Activated naive CD8-positive, alpha-beta T cell treated with anti-CD3 and anti-CD28 coated beads, Interleukin-2, amount 50 U/mL, for 24 hours (primary cell): Measurements from ENCODE around the gene MAT2A.

Experiments used
- ATAC-seq: fragments of 150-1000 bp; cut with Tn5 transposase; one replicate; pipeline ENCODE4 v1.10.0; 2021
- DNase-seq: peaks from one replicate; pipeline ENCODE4 v3.0.0; 2021
- H3K27ac Mint-ChIP-seq: one replicate; pipeline ENCODE4 v1.8.0; 2021; ENCODE audit warnings: mild to moderate bottlenecking, mixed read lengths
- H3K27me3 Mint-ChIP-seq: one replicate; pipeline ENCODE4 v1.8.0; 2021; ENCODE audit warnings: mixed read lengths
- H3K36me3 Mint-ChIP-seq: one replicate; pipeline ENCODE4 v1.8.0; 2021; ENCODE audit warnings: low read depth, mixed read lengths
- H3K4me1 Mint-ChIP-seq: one replicate; pipeline ENCODE4 v1.8.0; 2021; ENCODE audit warnings: mixed read lengths
- H3K4me3 Mint-ChIP-seq: one replicate; pipeline ENCODE4 v1.8.0; 2021; ENCODE audit warnings: mild to moderate bottlenecking, moderate library complexity, mixed read lengths
- H3K9me3 Mint-ChIP-seq: one replicate; pipeline ENCODE4 v1.8.0; 2021; ENCODE audit warnings: mixed read lengths

Gene MAT2A

GRCh38 chr2:85577063-85577385 lies 38.1 kb downstream of the MAT2A start:
- peaks cover 20% of the 10 kb centered on the region for H3K4me1 Mint-ChIP-seq

DNA sequence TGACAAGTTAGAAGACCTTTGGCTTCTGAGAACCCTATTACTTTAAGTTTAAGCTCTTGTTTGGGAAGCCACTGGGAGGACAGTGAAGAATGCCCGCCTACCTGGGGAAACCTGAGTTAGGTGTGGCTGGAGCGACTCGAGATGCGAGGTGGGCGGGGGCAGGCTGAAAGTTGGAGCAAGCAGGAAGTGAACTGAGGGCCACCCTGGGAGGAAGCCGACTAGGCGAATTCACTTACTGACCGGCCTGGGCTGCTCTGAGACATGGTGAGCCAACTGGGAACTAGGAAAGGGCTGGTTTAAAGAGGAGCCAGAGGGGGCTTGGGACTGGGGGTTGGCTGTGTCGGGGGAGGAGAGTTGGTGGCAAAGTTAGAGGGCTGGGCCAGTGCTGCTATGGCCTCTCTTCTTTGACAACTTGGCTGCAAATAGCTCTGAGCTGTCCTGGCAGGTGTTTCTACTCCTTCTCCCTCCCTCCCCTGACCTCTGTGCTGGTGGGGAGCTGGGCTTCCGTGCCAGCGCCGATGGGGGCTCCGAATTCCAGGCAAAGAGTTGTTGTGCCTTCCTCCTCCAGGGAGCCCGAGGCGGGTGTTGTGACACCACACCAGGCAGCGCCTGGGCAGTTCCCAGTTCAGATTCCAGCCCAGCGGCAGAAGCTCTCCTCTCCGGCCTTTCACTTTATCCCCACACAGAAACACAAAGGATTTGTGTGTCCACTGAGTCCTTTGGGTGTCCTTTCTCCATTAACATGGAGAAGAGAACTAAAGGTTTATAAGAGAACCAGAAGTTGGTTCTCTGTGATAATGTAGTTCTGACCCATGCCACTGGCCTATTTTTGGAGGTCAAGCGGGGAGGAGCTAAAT lies 38.6 kb downstream of the MAT2A start, which contains the start of gene VAMP8:
TSS of gene VAMP8 (plus strand) at position 201 of the 857 bp plus-strand sequence. CDS start at position 262, 61 bp downstream.
- Mint-ChIP-seq H3K4me3 (peak within 1 kb of the TSS; percentile 94), H3K4me1 (peaks cover 22% of the 10 kb centered on the region), H3K36me3 (peaks cover 6% of the 10 kb centered on the region), H3K27me3 (no peaks in the 10 kb centered on the region), H3K27ac (peak within 1 kb of the TSS; percentile 85), H3K9me3 (no peaks in the 10 kb centered on the region)
- DNase-seq, result peak; percentile 73
- peak; percentile 81 for ATAC-seq

More at GRCh38 chr2:85577063-85577385, 38.1 kb downstream of the MAT2A start:
- H3K36me3 Mint-ChIP-seq, result peaks cover 6% of the 10 kb centered on the region
- ATAC-seq (no peak), DNase-seq (no peak)
- peak overlapping the region; percentile 85 for H3K27ac Mint-ChIP-seq
- H3K9me3 Mint-ChIP-seq, result no peaks in the 10 kb centered on the region
- peak overlapping the region; percentile 94 for H3K4me3 Mint-ChIP-seq
- no peaks in the 10 kb centered on the region for H3K27me3 Mint-ChIP-seq

- DNase-seq, result peak; percentile 37
- no peaks in the 10 kb centered on the region for H3K27me3 Mint-ChIP-seq
- peak overlapping the region; percentile 94 for H3K4me3 Mint-ChIP-seq
- H3K36me3 Mint-ChIP-seq, result peaks cover 8% of the 10 kb centered on the region
- H3K9me3 Mint-ChIP-seq, result no peaks in the 10 kb centered on the region
- H3K27ac Mint-ChIP-seq, result peak overlapping the region; percentile 85
- ATAC-seq, result peak; percentile 42
- peaks cover 30% of the 10 kb centered on the region for H3K4me1 Mint-ChIP-seq
Observed at GRCh38 chr2:85578243-85579180, 39.5 kb downstream of the MAT2A start.

DNA sequence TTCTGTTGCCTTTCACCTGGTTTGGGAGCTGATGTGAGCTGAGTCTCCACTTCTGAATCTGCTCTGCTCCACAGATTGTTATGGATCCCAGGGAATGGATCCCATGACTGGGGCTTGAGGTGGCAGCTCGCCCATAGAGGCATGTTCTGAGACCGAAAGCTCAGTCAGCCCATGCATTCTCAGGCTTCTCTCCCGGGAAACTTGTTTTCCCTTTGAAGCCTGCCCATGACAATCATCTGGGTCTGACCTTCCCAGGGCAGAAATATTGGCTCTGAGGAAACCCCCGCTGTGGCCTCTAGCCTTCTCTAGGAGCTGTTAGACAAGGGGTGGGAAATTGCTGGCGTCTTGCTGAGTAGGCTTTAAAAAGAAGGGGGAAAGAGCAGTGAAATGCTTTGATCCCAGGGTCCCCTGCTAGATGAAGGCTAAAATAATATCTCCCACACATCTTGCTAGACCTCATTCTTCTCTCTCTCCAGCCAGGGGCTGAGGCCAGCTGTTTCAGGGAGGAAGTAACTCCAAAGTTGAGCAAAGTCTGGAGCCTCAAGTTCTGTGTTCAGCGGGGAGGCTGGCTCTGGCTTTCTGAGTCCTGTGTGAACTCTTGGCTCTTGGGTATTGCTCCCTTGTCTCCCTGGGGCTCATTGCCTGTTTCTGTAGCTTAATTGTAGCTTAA lies 40.4 kb downstream of the MAT2A start:
- Mint-ChIP-seq H3K27me3 (no peaks in the 10 kb centered on the region), H3K4me1 (peaks cover 36% of the 10 kb centered on the region), H3K27ac (peak overlapping the region; percentile 85), H3K4me3 (peak overlapping the region; percentile 94), H3K9me3 (no peaks in the 10 kb centered on the region), H3K36me3 (peaks cover 9% of the 10 kb centered on the region)
- ATAC-seq (no peak), DNase-seq (no peak)

DNA sequence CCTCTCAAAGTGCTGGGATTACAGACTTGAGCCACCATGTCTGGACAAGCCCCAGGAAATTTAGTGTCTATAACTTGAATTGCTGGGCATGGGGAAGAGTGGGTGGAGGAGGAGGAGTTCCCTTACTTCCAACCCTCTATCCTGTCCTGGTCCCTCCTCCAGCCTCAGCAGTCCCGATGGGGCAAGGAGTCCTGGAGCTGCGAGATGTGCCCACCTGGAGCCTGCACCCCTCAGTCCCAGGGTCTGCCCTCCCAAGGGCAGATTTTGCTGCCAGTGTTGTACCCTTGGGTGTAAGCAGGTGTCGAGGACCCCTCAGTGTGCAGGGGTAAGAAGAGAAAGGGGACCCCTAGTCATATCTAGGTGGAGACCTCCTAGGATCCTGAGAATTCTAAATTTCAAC lies 41.2 kb downstream of the MAT2A start:
- Mint-ChIP-seq H3K27me3 (no peaks in the 10 kb centered on the region), H3K27ac (no peak overlapping the region), H3K36me3 (peaks cover 9% of the 10 kb centered on the region), H3K9me3 (no peaks in the 10 kb centered on the region), H3K4me1 (peaks cover 41% of the 10 kb centered on the region), H3K4me3 (no peak overlapping the region)
- ATAC-seq, result no peak
- DNase-seq, result no peak

- Mint-ChIP-seq H3K27me3 (no peaks in the 10 kb centered on the region), H3K4me3 (no peak overlapping the region), H3K27ac (peak overlapping the region; percentile 29), H3K4me1 (peaks cover 47% of the 10 kb centered on the region), H3K36me3 (peaks cover 9% of the 10 kb centered on the region), H3K9me3 (no peaks in the 10 kb centered on the region)
- no peak for DNase-seq
- ATAC-seq, result no peak
Observed at GRCh38 chr2:85582492-85582891, 43.5 kb downstream of the MAT2A start.

DNA sequence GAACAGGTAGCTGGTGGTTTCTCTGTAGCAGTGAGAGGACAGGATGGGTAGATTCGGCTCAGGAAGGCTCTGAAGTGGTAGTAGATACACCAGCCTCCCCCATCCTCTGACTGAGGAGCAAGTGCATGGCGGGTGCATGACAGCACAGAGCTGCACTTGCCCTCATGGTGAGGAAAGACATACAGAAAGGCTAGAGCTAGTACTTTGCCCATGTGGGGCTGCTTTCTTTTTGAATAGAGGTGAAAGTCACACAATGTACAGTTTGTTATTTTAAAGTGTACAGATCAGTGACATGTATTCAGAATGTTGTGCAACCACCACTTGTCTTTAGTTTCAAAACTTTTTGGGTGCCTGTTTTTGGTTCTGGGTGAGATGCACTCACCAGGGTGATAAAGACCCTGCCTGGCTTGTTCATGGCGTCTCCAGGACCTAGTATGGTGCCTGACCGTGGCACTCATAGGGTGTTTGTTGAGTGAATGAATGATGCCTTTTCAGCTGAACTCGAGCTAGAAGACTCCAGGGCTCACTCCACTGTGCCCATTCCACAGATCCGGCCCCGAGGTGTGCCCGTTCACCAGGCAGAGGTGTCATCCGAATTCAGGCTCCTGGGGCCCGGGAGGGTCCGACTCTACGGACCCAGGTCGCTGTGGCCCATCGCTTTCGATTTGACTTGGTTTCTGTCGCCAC lies 44.8 kb downstream of the MAT2A start:
- H3K27me3 Mint-ChIP-seq, result no peaks in the 10 kb centered on the region
- peak; percentile 1 for ATAC-seq
- peak overlapping the region; percentile 87 for H3K27ac Mint-ChIP-seq
- peak overlapping the region; percentile 84 for H3K4me3 Mint-ChIP-seq
- no peak for DNase-seq
- no peaks in the 10 kb centered on the region for H3K9me3 Mint-ChIP-seq
- H3K4me1 Mint-ChIP-seq, result peaks cover 50% of the 10 kb centered on the region
- H3K36me3 Mint-ChIP-seq, result peaks cover 9% of the 10 kb centered on the region

DNA sequence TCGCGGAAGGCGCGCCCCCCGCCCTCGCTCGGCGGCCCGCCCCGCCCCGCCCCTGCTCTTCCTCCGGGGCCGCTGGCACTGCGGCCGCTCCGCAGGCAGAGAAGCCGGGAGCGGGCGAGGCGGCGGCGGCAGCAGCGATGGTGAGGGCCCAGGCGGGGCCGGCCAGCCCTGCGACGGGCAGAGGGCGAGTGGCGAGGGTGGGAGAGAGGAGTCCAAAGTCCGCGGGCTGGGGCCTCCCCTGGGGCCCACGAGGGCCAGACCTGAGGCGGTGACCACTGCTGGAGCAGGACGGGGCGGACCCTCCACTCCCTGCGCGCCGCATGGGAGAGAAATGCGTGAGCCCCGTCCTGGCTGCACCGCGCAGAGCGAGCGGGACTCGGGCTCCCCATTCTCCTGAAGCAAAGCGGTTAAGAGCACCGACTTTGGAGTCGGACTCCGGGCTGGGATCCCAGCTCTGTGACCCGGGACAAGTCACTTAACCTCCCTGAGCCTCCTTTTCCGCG lies 45.4 kb downstream of the MAT2A start, which contains the start of gene VAMP5:
TSS of gene VAMP5 (plus strand) at position 78 of the 503 bp plus-strand sequence. CDS start at position 138, 60 bp downstream.
- peak; percentile 52 for DNase-seq
- Mint-ChIP-seq H3K36me3 (peaks cover 7% of the 10 kb centered on the region), H3K27ac (peak within 1 kb of the TSS; percentile 90), H3K4me3 (peak within 1 kb of the TSS; percentile 84), H3K4me1 (peaks cover 44% of the 10 kb centered on the region), H3K9me3 (no peaks in the 10 kb centered on the region), H3K27me3 (no peaks in the 10 kb centered on the region)
- peak; percentile 37 for ATAC-seq

GRCh38 chr2:85584857-85585780 lies 46.2 kb downstream of the MAT2A start:
- peaks cover 41% of the 10 kb centered on the region for H3K4me1 Mint-ChIP-seq
- no peaks in the 10 kb centered on the region for H3K9me3 Mint-ChIP-seq
- H3K4me3 Mint-ChIP-seq, result peak overlapping the region; percentile 84
- H3K27ac Mint-ChIP-seq, result peak overlapping the region; percentile 90
- peak; percentile 78 for ATAC-seq
- H3K27me3 Mint-ChIP-seq, result no peaks in the 10 kb centered on the region
- H3K36me3 Mint-ChIP-seq, result peaks cover 7% of the 10 kb centered on the region
- peak; percentile 22 for DNase-seq

DNA sequence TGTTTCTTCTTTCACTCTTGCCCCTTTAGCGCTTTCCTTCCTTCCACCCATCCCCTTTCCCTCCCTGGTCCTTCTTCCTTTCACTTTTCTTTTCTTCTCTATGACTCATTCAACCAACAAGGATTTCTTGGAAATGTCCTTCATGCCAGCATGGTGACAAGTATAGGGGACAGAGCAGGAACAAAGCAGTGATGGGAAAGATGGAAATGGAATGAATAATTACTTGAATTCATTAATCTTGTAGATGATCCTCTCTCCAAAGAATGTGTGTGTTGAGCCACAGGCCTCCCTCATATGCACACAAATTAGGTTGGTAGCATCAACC lies 46.8 kb downstream of the MAT2A start:
- H3K27ac Mint-ChIP-seq, result peak overlapping the region; percentile 90
- peaks cover 43% of the 10 kb centered on the region for H3K4me1 Mint-ChIP-seq
- H3K9me3 Mint-ChIP-seq, result no peaks in the 10 kb centered on the region
- no peak for DNase-seq
- ATAC-seq, result no peak
- peak overlapping the region; percentile 84 for H3K4me3 Mint-ChIP-seq
- peaks cover 7% of the 10 kb centered on the region for H3K36me3 Mint-ChIP-seq
- no peaks in the 10 kb centered on the region for H3K27me3 Mint-ChIP-seq

DNA sequence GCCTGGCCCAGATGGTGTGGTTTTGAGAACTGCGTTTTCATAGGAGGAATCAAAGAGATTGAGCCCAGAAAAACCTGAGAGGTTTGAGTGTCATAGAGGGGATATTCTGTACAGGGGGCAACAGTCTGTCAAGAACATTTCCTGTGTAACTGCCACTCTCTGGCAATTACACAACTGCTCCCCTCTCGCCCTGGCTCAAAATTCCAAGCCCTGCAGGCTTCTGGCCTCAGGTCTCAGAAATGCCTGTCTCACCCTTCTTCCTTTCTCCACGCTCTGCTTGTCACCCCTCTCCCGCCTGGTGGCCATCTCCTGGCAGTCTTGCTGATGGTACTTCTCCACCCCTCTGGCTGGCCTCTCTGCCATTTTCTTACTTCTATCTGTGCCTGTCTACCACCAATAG lies 49.3 kb downstream of the MAT2A start:
- Mint-ChIP-seq H3K4me3 (no peak overlapping the region), H3K9me3 (no peaks in the 10 kb centered on the region), H3K4me1 (peaks cover 35% of the 10 kb centered on the region), H3K27me3 (no peaks in the 10 kb centered on the region), H3K27ac (no peak overlapping the region), H3K36me3 (peaks cover 3% of the 10 kb centered on the region)
- DNase-seq, result no peak
- ATAC-seq, result no peak

- Mint-ChIP-seq H3K9me3 (no peaks in the 10 kb centered on the region), H3K36me3 (peaks cover under 1% of the 10 kb centered on the region), H3K27me3 (no peaks in the 10 kb centered on the region), H3K27ac (no peak overlapping the region), H3K4me1 (peaks cover 31% of the 10 kb centered on the region), H3K4me3 (no peak overlapping the region)
- no peak for ATAC-seq
- no peak for DNase-seq
Observed at GRCh38 chr2:85588645-85589044, 49.7 kb downstream of the MAT2A start.

DNA sequence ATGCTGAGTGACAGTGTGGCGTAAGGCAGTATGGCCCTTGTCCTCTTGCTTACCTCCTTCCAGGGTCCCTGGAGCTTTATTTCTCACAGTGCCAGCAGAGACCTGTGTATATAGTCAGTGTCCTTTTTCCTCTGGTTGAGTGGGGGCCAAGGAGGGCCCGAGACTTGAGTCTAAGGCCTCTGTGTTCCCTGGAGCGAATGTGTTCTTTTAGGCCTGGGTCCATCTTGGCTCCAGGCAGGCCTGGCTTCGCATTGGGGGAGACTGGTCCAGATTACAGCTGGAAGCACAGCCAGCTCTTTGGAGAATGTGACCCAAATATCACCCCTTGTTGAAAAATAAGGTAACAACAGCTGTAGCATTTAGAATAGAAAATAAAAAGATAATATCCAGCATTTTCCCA lies 50.2 kb downstream of the MAT2A start:
- H3K27ac Mint-ChIP-seq, result no peak overlapping the region
- no peak for DNase-seq
- H3K4me3 Mint-ChIP-seq, result no peak overlapping the region
- no peaks in the 10 kb centered on the region for H3K9me3 Mint-ChIP-seq
- H3K4me1 Mint-ChIP-seq, result peaks cover 30% of the 10 kb centered on the region
- no peaks in the 10 kb centered on the region for H3K36me3 Mint-ChIP-seq
- H3K27me3 Mint-ChIP-seq, result no peaks in the 10 kb centered on the region
- no peak for ATAC-seq
